ENCODE measurements around the gene ADIPOQ.
A peak's percentile ranks its signal among the peaks of the same experiment; 100 is the strongest.

ADIPOQ gene

GRCh38 chr3:186826976-186827857 lies 15.3 kb upstream of the ADIPOQ start:
- Histone ChIP-seq H3K27me3 (ENCODE audit: control insufficient read depth in 3 of 3, insufficient read depth in 3 of 3, low read depth in 1 of 3, low read length in 3 of 3) (peaks cover 4 to 74% (median 45%) of the 10 kb centered on the region in 3 experiments), H3K4me2 (ENCODE audit: insufficient read depth, low read length, poor library complexity, severe bottlenecking) (peak overlapping the region; percentile 75)

GRCh38 chr3:186828340-186828739 lies 14.2 kb upstream of the ADIPOQ start:
- no peak overlapping the region for H2AK5ac ChIP-seq (ENCODE audit: low read depth, low read length)
- no peak overlapping the region for H2BK12ac ChIP-seq (ENCODE audit: low read length)

More at GRCh38 chr3:186826976-186827857, 15.3 kb upstream of the ADIPOQ start:
- peak overlapping the region; percentile 96 for H2AFZ ChIP-seq (ENCODE audit: low read length)
- peak overlapping the region; percentile 93 for H3K18ac ChIP-seq (ENCODE audit: low read length)
- no peak overlapping the region for H2BK15ac ChIP-seq (ENCODE audit: low read length)
- no peak overlapping the region for H3K23ac ChIP-seq (ENCODE audit: low read depth, low read length, poor library complexity)
- H3K4me3 ChIP-seq (ENCODE audit: low read length in 2 of 2), result peak overlapping the region; percentile 56 to 82
- no peak overlapping the region for H3K4ac ChIP-seq (ENCODE audit: low read length)
- peak overlapping the region; percentile 74 for H3K9ac ChIP-seq (ENCODE audit: low read depth, low read length, poor library complexity)
- H3K14ac ChIP-seq (ENCODE audit: low read length), result no peak overlapping the region
- H3K36me3 ChIP-seq (replicated peaks in 1 of 2; ENCODE audit: control insufficient read depth in 2 of 2, insufficient read depth in 2 of 2, low read length in 2 of 2), result no peaks in the 10 kb centered on the region
- no peaks in the 10 kb centered on the region for H3K9me3 ChIP-seq (replicated peaks in 1 of 2; ENCODE audit: control insufficient read depth in 2 of 2, insufficient read depth in 1 of 2, low read depth in 1 of 2, low read length in 2 of 2)
- no CpG with 5 or more reads among the region's 80 CpGs for WGBS, 2 donors (ENCODE audit: extremely low coverage in 2 of 2, insufficient read length in 2 of 2, insufficient replicate concordance in 1 of 2)
- H3K79me1 ChIP-seq (ENCODE audit: low read depth, low read length), result no peaks in the 10 kb centered on the region
- H2AK5ac ChIP-seq (ENCODE audit: low read depth, low read length), result no peak overlapping the region
- DNase-seq (ENCODE audit: low spot score), result peak; percentile 85
- H2BK5ac ChIP-seq (ENCODE audit: low read length), result no peak overlapping the region
- peaks cover 15 to 28% of the 10 kb centered on the region in 2 donors for H3K4me1 ChIP-seq (ENCODE audit: control insufficient read depth in 2 of 2, insufficient read depth in 1 of 2, low read depth in 1 of 2, low read length in 2 of 2)
- H4K8ac ChIP-seq (ENCODE audit: low read depth, low read length), result no peak overlapping the region
- no peak overlapping the region for H3K27ac ChIP-seq (replicated peaks; ENCODE audit: low read length)
- no peak overlapping the region for H2BK12ac ChIP-seq (ENCODE audit: low read length)
- H2BK120ac ChIP-seq (ENCODE audit: low read depth, low read length), result no peak overlapping the region
- no peak overlapping the region for H4K91ac ChIP-seq (ENCODE audit: low read depth, low read length, poor library complexity)

GRCh38 chr3:186831798-186832197 lies 10.7 kb upstream of the ADIPOQ start:
- Histone ChIP-seq H4K91ac (ENCODE audit: low read depth, low read length, poor library complexity) (no peak overlapping the region), H3K27ac (replicated peaks; ENCODE audit: low read length) (no peak overlapping the region), H3K18ac (ENCODE audit: low read length) (no peak overlapping the region), H3K4me2 (ENCODE audit: insufficient read depth, low read length, poor library complexity, severe bottlenecking) (no peak overlapping the region), H3K79me1 (ENCODE audit: low read depth, low read length) (no peaks in the 10 kb centered on the region), H3K9me3 (replicated peaks in 1 of 2; ENCODE audit: control insufficient read depth in 2 of 2, insufficient read depth in 1 of 2, low read depth in 1 of 2, low read length in 2 of 2) (no peaks in the 10 kb centered on the region), H3K4ac (ENCODE audit: low read length) (no peak overlapping the region), H2BK120ac (ENCODE audit: low read depth, low read length) (no peak overlapping the region), H3K4me3 (ENCODE audit: low read length in 2 of 2) (no peak overlapping the region), H3K36me3 (replicated peaks in 1 of 2; ENCODE audit: control insufficient read depth in 2 of 2, insufficient read depth in 2 of 2, low read length in 2 of 2) (no peaks in the 10 kb centered on the region), H3K4me1 (ENCODE audit: control insufficient read depth in 2 of 2, insufficient read depth in 1 of 2, low read depth in 1 of 2, low read length in 2 of 2) (peaks cover 0 to 2% of the 10 kb centered on the region in 2 donors), H3K23ac (ENCODE audit: low read depth, low read length, poor library complexity) (no peak overlapping the region), H4K8ac (ENCODE audit: low read depth, low read length) (no peak overlapping the region), H2AK5ac (ENCODE audit: low read depth, low read length) (no peak overlapping the region), H2BK5ac (ENCODE audit: low read length) (no peak overlapping the region), H3K14ac (ENCODE audit: low read length) (no peak overlapping the region), H3K27me3 (ENCODE audit: control insufficient read depth in 3 of 3, insufficient read depth in 3 of 3, low read depth in 1 of 3, low read length in 3 of 3) (peaks cover 2 to 55% (median 22%) of the 10 kb centered on the region in 3 experiments), H2AFZ (ENCODE audit: low read length) (no peak overlapping the region), H2BK15ac (ENCODE audit: low read length) (no peak overlapping the region), H2BK12ac (ENCODE audit: low read length) (no peak overlapping the region), H3K9ac (ENCODE audit: low read depth, low read length, poor library complexity) (no peak overlapping the region)
- no peak for DNase-seq (ENCODE audit: low spot score)
- no CpG with 5 or more reads among the region's 4 CpGs for WGBS, 2 donors (ENCODE audit: extremely low coverage in 2 of 2, insufficient read length in 2 of 2, insufficient replicate concordance in 1 of 2)

More at GRCh38 chr3:186828340-186828739, 14.2 kb upstream of the ADIPOQ start:
- H4K8ac ChIP-seq (ENCODE audit: low read depth, low read length), result no peak overlapping the region
- WGBS, 2 donors (ENCODE audit: extremely low coverage in 2 of 2, insufficient read length in 2 of 2, insufficient replicate concordance in 1 of 2), result no CpG with 5 or more reads among the region's 5 CpGs
- no peak overlapping the region for H2BK15ac ChIP-seq (ENCODE audit: low read length)
- H3K9ac ChIP-seq (ENCODE audit: low read depth, low read length, poor library complexity), result no peak overlapping the region
- H3K4me2 ChIP-seq (ENCODE audit: insufficient read depth, low read length, poor library complexity, severe bottlenecking), result no peak overlapping the region
- no peak overlapping the region for H3K18ac ChIP-seq (ENCODE audit: low read length)
- DNase-seq (ENCODE audit: low spot score), result no peak
- no peak overlapping the region for H2BK5ac ChIP-seq (ENCODE audit: low read length)
- no peaks in the 10 kb centered on the region for H3K36me3 ChIP-seq (replicated peaks in 1 of 2; ENCODE audit: control insufficient read depth in 2 of 2, insufficient read depth in 2 of 2, low read length in 2 of 2)
- H4K91ac ChIP-seq (ENCODE audit: low read depth, low read length, poor library complexity), result no peak overlapping the region
- no peak overlapping the region for H3K23ac ChIP-seq (ENCODE audit: low read depth, low read length, poor library complexity)
- no peak overlapping the region for H3K27ac ChIP-seq (replicated peaks; ENCODE audit: low read length)
- H2AFZ ChIP-seq (ENCODE audit: low read length), result no peak overlapping the region
- no peak overlapping the region for H2BK120ac ChIP-seq (ENCODE audit: low read depth, low read length)
- H3K9me3 ChIP-seq (replicated peaks in 1 of 2; ENCODE audit: control insufficient read depth in 2 of 2, insufficient read depth in 1 of 2, low read depth in 1 of 2, low read length in 2 of 2), result no peaks in the 10 kb centered on the region
- H3K4me1 ChIP-seq (ENCODE audit: control insufficient read depth in 2 of 2, insufficient read depth in 1 of 2, low read depth in 1 of 2, low read length in 2 of 2), result peaks cover 15 to 28% of the 10 kb centered on the region in 2 donors
- no peaks in the 10 kb centered on the region for H3K79me1 ChIP-seq (ENCODE audit: low read depth, low read length)
- H3K27me3 ChIP-seq (ENCODE audit: control insufficient read depth in 3 of 3, insufficient read depth in 3 of 3, low read depth in 1 of 3, low read length in 3 of 3), result peaks cover 4 to 80% (median 45%) of the 10 kb centered on the region in 3 experiments
- no peak overlapping the region for H3K4me3 ChIP-seq (ENCODE audit: low read length in 2 of 2)
- H3K14ac ChIP-seq (ENCODE audit: low read length), result no peak overlapping the region
- no peak overlapping the region for H3K4ac ChIP-seq (ENCODE audit: low read length)

GRCh38 chr3:186832276-186832675 lies 10.2 kb upstream of the ADIPOQ start:
- Histone ChIP-seq H3K4me1 (ENCODE audit: control insufficient read depth in 2 of 2, insufficient read depth in 1 of 2, low read depth in 1 of 2, low read length in 2 of 2) (peaks cover 0 to 2% of the 10 kb centered on the region in 2 donors), H3K27me3 (ENCODE audit: control insufficient read depth in 3 of 3, insufficient read depth in 3 of 3, low read depth in 1 of 3, low read length in 3 of 3) (peaks cover 2 to 55% (median 19%) of the 10 kb centered on the region in 3 experiments), H3K9me3 (replicated peaks in 1 of 2; ENCODE audit: control insufficient read depth in 2 of 2, insufficient read depth in 1 of 2, low read depth in 1 of 2, low read length in 2 of 2) (no peaks in the 10 kb centered on the region), H3K9ac (ENCODE audit: low read depth, low read length, poor library complexity) (no peak overlapping the region), H3K4ac (ENCODE audit: low read length) (no peak overlapping the region), H2BK5ac (ENCODE audit: low read length) (no peak overlapping the region), H3K23ac (ENCODE audit: low read depth, low read length, poor library complexity) (no peak overlapping the region), H3K27ac (replicated peaks; ENCODE audit: low read length) (no peak overlapping the region), H2BK15ac (ENCODE audit: low read length) (no peak overlapping the region), H3K18ac (ENCODE audit: low read length) (no peak overlapping the region), H3K36me3 (replicated peaks in 1 of 2; ENCODE audit: control insufficient read depth in 2 of 2, insufficient read depth in 2 of 2, low read length in 2 of 2) (no peaks in the 10 kb centered on the region), H2BK12ac (ENCODE audit: low read length) (no peak overlapping the region), H4K91ac (ENCODE audit: low read depth, low read length, poor library complexity) (no peak overlapping the region), H4K8ac (ENCODE audit: low read depth, low read length) (no peak overlapping the region), H2AFZ (ENCODE audit: low read length) (no peak overlapping the region), H2AK5ac (ENCODE audit: low read depth, low read length) (no peak overlapping the region), H3K4me3 (ENCODE audit: low read length in 2 of 2) (no peak overlapping the region), H3K79me1 (ENCODE audit: low read depth, low read length) (no peaks in the 10 kb centered on the region), H2BK120ac (ENCODE audit: low read depth, low read length) (no peak overlapping the region), H3K4me2 (ENCODE audit: insufficient read depth, low read length, poor library complexity, severe bottlenecking) (no peak overlapping the region), H3K14ac (ENCODE audit: low read length) (no peak overlapping the region)
- no CpG with 5 or more reads among the region's 1 CpG for WGBS, 2 donors (ENCODE audit: extremely low coverage in 2 of 2, insufficient read length in 2 of 2, insufficient replicate concordance in 1 of 2)
- no peak for DNase-seq (ENCODE audit: low spot score)

Measured in neuronal stem cell (in vitro differentiated cells).